Stomach (tissue), 4 donors: ENCODE measurements around the gene IFFO2.

Experiments used
- EP300 ChIP-seq: sonication (generic); formaldehyde crosslinking; IDR thresholded peaks from one replicate; pipeline ENCODE4 v1.6.1; 2017; ENCODE audit warnings: antibody characterized with exemption
- POLR2A ChIP-seq, 4 donors: fragments of 450-650 bp; IDR thresholded peaks; one replicate each; pipeline ENCODE4 v1.6.1; 2016; ENCODE audit warnings: antibody characterized with exemption in 4 of 4, control low read depth in 2 of 4, mild to moderate bottlenecking in 1 of 4, moderate library complexity in 1 of 4
- POLR2AphosphoS5 ChIP-seq, 3 donors: sonication (generic); formaldehyde crosslinking; IDR thresholded peaks; one replicate each; pipeline ENCODE4 v1.6.1; 2016; ENCODE audit warnings: antibody characterized with exemption in 3 of 3
- TF ChIP-seq, protein P1 (sequence below), 7 experiments: fragments of 450-650 bp in 4 of 7; fragments of 200-600 bp in 3 of 7; sonication (generic) in 3 of 7; IDR thresholded peaks; one replicate each; pipeline ENCODE4 v1.5.1; 2016 to 2019; ENCODE audit warnings: antibody characterized with exemption in 7 of 7, control low read depth in 2 of 7, mild to moderate bottlenecking in 1 of 7

DNA sequence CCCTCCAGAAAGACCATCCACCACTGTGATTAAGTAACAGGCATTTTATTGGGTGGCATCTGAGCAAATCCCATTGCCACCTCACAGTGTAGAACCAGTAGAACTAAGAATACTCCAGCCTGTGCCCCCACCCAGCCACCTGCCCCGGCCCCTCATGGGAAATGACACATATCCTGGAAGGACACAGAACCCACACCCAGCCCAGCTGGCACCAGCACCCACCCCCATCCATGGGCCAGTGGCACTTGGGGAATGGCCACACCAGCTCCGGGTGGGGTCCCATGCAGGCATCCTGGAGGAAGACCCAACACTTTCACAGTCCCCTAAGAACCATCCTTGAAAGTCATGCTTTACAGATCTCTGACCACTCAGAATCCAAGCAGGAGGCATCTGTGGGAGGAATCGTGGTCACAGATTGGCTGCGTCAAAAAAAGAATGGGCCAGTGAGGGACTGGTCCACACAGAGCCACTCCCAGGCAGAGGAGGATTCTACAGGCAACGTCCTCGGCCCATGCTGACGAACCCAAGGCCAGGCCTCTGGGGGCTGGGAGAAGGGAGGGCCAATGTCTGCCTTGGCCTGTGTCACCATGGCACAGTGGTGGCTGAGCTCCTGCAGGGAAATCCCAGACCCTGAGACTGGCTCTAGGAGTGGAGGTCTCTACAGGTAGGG lies 84.9 kb downstream of the IFFO2 start:
- TF ChIP-seq, protein P1, sequence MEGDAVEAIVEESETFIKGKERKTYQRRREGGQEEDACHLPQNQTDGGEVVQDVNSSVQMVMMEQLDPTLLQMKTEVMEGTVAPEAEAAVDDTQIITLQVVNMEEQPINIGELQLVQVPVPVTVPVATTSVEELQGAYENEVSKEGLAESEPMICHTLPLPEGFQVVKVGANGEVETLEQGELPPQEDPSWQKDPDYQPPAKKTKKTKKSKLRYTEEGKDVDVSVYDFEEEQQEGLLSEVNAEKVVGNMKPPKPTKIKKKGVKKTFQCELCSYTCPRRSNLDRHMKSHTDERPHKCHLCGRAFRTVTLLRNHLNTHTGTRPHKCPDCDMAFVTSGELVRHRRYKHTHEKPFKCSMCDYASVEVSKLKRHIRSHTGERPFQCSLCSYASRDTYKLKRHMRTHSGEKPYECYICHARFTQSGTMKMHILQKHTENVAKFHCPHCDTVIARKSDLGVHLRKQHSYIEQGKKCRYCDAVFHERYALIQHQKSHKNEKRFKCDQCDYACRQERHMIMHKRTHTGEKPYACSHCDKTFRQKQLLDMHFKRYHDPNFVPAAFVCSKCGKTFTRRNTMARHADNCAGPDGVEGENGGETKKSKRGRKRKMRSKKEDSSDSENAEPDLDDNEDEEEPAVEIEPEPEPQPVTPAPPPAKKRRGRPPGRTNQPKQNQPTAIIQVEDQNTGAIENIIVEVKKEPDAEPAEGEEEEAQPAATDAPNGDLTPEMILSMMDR (IDR thresholded peaks at IDR 0.05), result no peak
- TF ChIP-seq POLR2A (IDR thresholded peaks at IDR 0.05) (no peak), POLR2AphosphoS5 (IDR thresholded peaks at IDR 0.05) (no peak), EP300 (no peak)
